GM19099 (cell line): ENCODE data around the gene QRFP.

Source experiments
- POLR2A ChIP-seq: IDR thresholded peaks from 3 replicates; pipeline ENCODE4 v1.6.1; 2011; ENCODE audit warnings: low read depth; ENCODE audit not compliant: insufficient read length; ENCODE audit errors: extremely low read depth

The QRFP gene

GRCh38 chr9:130936285-130937117, 39.9 kb upstream of the QRFP start:
- no peak for TF ChIP-seq POLR2A

DNA sequence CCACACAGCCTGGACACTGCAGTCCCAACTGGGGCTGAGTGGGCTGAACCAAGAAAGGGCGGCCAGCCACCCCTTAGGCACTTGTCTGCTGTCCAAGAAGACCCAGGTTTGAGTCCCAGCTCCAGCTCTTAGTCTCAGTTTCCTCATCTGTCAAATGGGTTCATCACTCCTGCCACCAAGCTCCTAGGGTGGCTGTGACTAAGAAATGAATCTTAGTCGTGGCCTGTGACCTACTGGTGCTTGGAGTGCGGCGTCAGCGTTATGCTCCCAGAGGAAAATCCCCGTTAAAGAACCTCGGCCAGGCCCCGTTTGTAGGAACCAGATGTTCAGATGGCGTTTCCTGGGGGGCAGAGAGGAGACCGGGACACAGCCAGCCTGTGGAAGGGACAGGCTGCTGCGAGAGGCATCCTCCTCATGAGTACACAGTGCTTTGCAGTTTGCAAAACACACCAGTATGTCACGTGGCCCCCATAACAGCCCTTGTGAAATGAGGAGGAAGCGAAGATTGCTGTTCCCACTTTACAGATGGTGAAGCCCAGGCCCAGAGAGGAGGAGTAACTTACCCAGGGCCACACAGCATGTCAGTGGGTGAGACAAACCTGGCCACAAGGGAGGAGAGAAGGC, 39.1 kb upstream of the QRFP start:
- TF ChIP-seq POLR2A: no peak

- no peak for TF ChIP-seq POLR2A
These were observed 38.4 kb upstream of the QRFP start for GRCh38 chr9:130934702-130935647.

DNA sequence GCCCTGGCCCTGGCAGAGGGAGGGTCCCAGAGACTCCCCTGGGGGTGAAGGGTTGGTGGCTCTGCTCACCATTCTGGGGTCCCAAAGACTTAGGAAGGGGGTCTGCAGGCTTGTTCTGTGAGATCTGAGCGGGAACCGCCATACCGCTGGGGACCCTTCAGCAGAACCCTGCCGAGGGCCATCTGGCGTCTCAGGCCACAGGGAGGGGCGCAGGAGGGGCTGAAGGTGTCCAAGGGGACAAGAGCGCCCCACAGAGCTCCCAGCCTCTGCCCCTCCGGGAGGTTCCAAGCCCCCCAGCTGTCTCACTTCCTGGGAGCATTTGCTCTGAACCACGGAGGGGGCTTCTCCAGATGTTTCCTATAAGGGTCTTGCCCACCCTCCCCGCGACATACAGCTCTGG, 37.6 kb upstream of the QRFP start:
- TF ChIP-seq POLR2A: no peak

GRCh38 chr9:130933114-130934046, 36.8 kb upstream of the QRFP start:
- TF ChIP-seq POLR2A: no peak

- no peak for TF ChIP-seq POLR2A
These were observed 35.9 kb upstream of the QRFP start for GRCh38 chr9:130932255-130933079.

DNA sequence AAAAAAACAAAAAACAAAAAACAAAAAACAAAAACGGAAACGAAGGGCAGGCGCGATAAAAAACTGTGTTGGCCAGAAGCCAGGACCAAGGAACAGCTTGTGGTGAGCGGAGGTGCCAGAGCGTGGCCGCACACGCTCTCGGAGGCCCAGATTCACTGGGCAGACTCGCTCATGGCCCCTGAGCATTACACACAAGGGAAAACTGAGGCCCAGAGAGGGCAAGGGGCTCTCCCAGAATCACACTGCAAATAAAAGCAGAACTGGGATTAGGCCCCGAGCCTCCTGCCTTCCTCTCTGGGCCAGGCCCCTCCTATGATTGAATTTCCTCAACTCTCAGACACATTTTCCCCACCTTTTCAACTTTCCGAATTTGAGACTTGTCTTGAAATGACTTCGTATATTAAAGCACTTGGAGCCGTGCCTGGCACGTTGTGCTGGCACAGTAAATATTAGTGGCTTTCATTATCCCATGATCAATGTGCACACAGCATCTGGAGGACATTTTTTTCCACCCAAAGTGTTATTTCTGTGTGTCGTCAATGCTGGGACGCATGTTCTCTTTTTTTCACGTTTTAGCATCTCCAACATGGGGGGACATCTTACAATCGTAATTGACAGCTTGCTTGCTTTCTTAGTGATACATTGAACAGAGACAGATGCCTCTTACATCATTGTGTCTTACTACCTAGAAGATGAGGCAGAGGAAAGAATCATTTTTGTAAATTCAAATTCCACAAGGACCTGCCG, 35.1 kb upstream of the QRFP start:
- TF ChIP-seq POLR2A: no peak

DNA sequence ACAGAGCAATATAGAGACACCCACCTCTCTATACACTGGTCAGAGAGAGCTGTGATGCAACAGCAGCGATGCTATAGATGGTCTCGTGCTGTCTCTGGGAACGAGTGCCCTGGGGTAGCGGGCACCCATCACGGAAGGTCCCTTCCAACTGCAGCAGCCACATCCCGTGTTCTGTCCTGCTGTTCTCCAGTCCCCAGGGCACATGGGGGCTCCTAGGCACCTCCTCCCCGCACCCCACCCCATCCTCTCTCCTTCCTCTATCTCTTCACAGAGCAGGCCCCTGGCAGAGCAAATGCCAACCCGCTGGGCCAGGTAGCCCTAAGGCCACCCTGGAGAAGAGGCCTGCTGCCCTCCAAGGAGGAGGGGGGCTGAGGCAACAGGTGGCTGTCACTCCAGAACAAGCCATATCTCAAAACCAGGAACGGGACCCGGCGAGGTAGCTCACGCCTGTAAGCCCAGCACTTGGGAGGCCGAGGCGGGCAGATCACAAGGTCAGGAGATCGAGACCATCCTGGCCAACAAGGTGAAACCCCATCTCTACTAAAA, 34.3 kb upstream of the QRFP start:
- TF ChIP-seq POLR2A: no peak

GRCh38 chr9:130930132-130930803, 33.7 kb upstream of the QRFP start:
- no peak for TF ChIP-seq POLR2A

GRCh38 chr9:130929571-130930038, 33.0 kb upstream of the QRFP start:
- no peak for TF ChIP-seq POLR2A

DNA sequence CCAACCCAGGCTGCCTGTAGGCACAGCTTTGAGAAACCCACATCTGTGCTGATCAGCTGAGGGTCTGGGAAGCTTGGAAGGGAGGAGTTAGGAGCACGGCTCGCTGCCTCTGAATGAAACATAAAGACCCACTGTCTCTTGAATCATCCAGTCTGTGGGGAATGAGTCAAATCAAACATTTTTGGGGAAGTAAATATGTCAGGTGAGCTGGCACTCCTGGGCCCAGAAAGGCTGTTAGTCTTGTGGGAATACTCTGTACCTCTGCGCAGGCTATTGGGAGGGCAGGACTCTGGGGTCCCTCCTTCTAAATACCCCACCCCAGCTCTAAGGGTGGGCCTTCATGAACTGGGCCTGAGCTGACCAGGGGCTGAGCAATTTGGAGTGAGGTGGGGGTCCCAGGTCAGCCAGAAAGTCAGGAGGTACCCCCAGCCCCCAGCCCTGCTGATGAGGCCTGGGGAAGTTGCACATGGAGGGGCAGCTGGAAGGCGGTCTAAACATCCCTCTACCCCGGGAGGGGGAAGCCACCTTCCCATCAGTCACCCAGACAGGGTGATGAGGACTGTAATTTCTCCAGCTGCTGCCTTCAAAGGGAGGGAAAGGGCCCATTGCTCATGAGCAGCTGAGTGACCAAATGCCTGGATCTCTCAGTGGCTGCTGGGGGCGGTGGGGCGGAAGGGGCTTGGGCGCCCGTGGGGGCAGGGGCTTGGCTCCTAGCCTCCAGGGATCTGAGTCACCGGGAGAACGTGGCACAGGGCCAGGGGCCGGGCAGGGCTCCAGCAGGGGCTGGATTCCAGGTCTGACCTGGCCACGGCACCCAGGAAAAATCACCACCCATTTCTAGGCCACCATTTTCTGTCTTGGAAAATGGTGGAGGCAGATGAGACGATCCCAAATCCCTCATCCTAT, 31.6 kb upstream of the QRFP start:
- TF ChIP-seq POLR2A: no peak

- TF ChIP-seq POLR2A: no peak
These were observed 30.7 kb upstream of the QRFP start for GRCh38 chr9:130927338-130927737.
